Measurements from ENCODE around the gene KLRK1.
"Not testable (repeated sequence)": the region's sequence is repeated elsewhere in the genome, so short reads cannot be mapped to it uniquely, and the experiment has no call there.

KLRK1 gene

GRCh38 chr12:10381928-10382628 lies 7.8 kb downstream of the KLRK1 start:
- no peak overlapping the region for H3K4me3 ChIP-seq (ENCODE audit: low read depth, low read length)
- TF ChIP-seq CTCF (IDR thresholded peaks at IDR 0.05; ENCODE audit: insufficient read depth, low read depth, low read length, missing control alignments): no peak
- no peak for DNase-seq (ENCODE audit: low read depth)

GRCh38 chr12:10378737-10379136 lies 11.1 kb downstream of the KLRK1 start:
- DNase-seq (ENCODE audit: low read depth); H3K4me3 ChIP-seq (ENCODE audit: low read depth, low read length): not testable (repeated sequence)

GRCh38 chr12:10374624-10375018 lies 15.2 kb downstream of the KLRK1 start:
- no peak for TF ChIP-seq CTCF (IDR thresholded peaks at IDR 0.05; ENCODE audit: insufficient read depth, low read depth, low read length, missing control alignments)
- H3K4me3 ChIP-seq (ENCODE audit: low read depth, low read length): no peak overlapping the region
- no peak for DNase-seq (ENCODE audit: low read depth)

GRCh38 chr12:10372559-10372958 lies 17.3 kb downstream of the KLRK1 start:
- no peak for TF ChIP-seq CTCF (IDR thresholded peaks at IDR 0.05; ENCODE audit: insufficient read depth, low read depth, low read length, missing control alignments)
- no peak overlapping the region for H3K4me3 ChIP-seq (ENCODE audit: low read depth, low read length)
- no peak for DNase-seq (ENCODE audit: low read depth)

GRCh38 chr12:10371893-10372535 lies 17.8 kb downstream of the KLRK1 start:
- not testable (repeated sequence) for DNase-seq (ENCODE audit: low read depth)

GRCh38 chr12:10369557-10370415 lies 20.1 kb downstream of the KLRK1 start:
- TF ChIP-seq CTCF (IDR thresholded peaks at IDR 0.05; ENCODE audit: insufficient read depth, low read depth, low read length, missing control alignments): no peak
- no peak for DNase-seq (ENCODE audit: low read depth)
- H3K4me3 ChIP-seq (ENCODE audit: low read depth, low read length): no peak overlapping the region

More at GRCh38 chr12:10371893-10372535, 17.8 kb downstream of the KLRK1 start:
- H3K4me3 ChIP-seq (ENCODE audit: low read depth, low read length): not testable (repeated sequence)

- no peak overlapping the region for H3K4me3 ChIP-seq (ENCODE audit: low read depth, low read length)
- no peak for DNase-seq (ENCODE audit: low read depth)
- TF ChIP-seq CTCF (IDR thresholded peaks at IDR 0.05; ENCODE audit: insufficient read depth, low read depth, low read length, missing control alignments): no peak
These were observed 21.4 kb downstream of the KLRK1 start for GRCh38 chr12:10368206-10369171.

- not testable (repeated sequence) for DNase-seq (ENCODE audit: low read depth); H3K4me3 ChIP-seq (ENCODE audit: low read depth, low read length)
These were observed 22.1 kb downstream of the KLRK1 start for GRCh38 chr12:10367714-10368113.

All from GM12865 (cell line).